A172 (cell line): Measurements from ENCODE around the gene SNX1. TPM values are rescaled to one million over a fixed set of nuclear protein-coding genes. Genes with fewer than 3 reads are reported as not detected.
"Not testable (repeated sequence)": the region's sequence is repeated elsewhere in the genome, so short reads cannot be mapped to it uniquely, and the experiment has no call there.

ENCODE experiments used
- DNase-seq: peaks from one replicate; pipeline ENCODE4 v3.0.0-alpha.2; 2015; ENCODE audit warnings: low spot score
- total RNA-seq: library from RNA; depleted of rRNA; stranded (reverse); fragments of >200 nt; shearing (Covaris generic); gene quantifications from 2 replicates; pipeline ENCODE4 v1.2.3, GENCODE V29; 2014; rRNA removed

Gene SNX1, protein sequence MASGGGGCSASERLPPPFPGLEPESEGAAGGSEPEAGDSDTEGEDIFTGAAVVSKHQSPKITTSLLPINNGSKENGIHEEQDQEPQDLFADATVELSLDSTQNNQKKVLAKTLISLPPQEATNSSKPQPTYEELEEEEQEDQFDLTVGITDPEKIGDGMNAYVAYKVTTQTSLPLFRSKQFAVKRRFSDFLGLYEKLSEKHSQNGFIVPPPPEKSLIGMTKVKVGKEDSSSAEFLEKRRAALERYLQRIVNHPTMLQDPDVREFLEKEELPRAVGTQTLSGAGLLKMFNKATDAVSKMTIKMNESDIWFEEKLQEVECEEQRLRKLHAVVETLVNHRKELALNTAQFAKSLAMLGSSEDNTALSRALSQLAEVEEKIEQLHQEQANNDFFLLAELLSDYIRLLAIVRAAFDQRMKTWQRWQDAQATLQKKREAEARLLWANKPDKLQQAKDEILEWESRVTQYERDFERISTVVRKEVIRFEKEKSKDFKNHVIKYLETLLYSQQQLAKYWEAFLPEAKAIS
- total RNA-seq = 30.7 TPM in 2 replicates

DNA sequence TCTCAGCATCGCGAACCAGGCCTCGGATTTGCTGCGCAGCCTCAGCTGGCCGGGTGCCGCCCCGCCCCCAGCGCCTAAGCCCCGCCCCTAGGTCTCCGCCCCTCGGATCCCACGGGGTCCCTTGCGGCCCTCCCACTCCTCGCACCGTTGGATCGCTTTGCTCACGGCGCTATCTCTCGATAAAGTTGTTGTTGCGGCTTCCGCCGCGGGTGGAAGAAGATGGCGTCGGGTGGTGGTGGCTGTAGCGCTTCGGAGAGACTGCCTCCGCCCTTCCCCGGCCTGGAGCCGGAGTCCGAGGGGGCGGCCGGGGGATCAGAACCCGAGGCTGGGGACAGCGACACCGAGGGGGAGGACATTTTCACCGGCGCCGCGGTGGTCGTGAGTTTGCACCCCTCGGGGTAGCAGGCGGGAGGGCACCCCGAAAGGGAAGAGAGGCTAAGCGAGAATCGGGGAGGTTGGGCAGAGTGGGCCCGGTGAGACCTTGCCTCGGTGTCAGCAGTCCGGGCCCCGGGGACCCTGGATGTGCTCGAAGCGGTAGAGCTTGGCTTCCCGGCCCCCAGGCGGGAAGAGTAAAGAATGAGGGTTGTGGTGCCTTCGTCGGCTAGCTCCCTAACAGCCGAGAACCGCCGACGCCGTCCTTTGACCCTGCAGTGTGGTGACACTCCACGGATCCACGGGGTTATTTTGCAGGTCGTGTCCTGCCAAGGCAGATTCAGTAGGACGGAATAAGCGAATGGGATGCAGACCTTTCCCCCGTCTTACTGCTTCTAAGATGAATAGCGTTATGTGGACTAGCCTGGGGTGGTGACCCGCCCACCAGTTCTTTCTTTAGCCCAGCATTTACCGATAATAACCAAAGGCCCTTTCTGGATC, at the start of gene SNX1:
Gene SNX1 (plus strand): TSS at position 188 of the 873 bp plus-strand sequence. CDS start 32 bp downstream, at position 220.
- peak; percentile 85 for DNase-seq

DNA sequence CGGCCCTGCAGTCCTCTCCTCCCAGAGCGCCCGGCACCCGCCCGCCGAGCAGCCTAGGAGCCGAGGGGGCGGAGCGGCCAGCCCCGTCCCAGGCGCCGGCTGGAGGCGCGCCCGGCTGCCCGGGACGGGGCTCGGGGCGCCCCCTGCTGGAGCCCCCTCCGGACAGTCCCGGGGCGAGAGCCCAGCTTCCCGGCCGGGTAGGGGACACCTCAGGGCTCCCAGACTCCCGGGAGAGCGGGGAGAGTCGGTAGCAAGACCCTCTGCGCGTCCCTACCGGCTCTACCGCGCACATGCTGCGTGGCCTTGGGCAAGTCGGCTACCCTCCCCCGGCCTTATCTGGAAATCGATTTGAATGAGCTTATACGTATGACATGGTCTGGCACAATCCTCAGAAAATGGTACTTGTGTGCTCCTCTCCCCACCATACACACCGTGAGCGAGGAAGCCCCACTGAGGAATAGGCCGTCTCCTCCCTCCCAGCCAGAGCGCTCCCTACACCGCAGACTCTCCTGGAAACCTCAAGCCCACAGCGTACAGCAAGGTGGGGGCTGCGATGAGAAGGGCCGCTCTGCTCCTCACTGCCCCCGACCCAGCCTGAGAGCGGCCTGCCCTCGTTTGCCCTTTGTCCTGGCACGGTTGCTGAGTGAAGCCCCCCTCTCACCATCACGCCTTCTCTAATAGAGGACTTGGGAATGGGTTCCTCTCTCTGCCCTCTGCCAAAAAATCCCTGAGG, 49.2 kb upstream of the SNX1 start, which contains the start of gene DAPK2:
Gene DAPK2 (minus strand): TSS at position 65 of the 733 bp plus-strand sequence. CDS start 6,224 bp downstream, outside the sequence.
- DNase-seq = peak; percentile 39

DNA sequence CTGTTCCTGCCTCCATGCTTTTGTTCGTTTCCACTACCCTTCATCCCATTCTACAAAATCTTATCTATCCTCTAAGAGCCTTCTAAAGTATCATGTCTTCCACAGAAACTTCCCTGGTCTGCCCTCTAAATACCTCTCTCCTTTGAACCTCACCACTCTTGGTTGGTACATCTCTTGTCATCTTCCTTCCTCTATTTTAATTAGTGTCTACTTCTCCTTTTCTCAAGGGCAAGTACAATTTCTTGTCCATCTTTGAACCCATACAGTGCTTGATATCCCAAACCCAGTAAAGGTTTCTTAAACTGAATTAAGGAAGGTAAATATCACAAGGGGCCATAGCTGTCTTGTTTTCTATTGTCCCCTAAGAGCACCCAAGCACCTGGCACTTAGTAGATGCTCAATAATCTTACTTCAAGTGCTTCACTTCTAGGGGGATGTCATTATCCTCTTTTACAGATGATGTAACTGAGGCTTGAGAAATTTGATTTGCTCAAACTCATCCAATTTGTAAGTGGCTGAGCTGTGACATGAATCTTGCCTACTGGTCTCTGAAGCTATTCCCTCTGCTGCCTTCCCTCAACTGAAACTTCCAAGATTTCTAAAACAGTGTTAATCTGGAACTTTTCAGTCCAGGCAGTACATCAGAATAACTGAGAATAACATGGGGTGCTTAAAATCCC, 46.9 kb upstream of the SNX1 start:
- DNase-seq = no peak

DNA sequence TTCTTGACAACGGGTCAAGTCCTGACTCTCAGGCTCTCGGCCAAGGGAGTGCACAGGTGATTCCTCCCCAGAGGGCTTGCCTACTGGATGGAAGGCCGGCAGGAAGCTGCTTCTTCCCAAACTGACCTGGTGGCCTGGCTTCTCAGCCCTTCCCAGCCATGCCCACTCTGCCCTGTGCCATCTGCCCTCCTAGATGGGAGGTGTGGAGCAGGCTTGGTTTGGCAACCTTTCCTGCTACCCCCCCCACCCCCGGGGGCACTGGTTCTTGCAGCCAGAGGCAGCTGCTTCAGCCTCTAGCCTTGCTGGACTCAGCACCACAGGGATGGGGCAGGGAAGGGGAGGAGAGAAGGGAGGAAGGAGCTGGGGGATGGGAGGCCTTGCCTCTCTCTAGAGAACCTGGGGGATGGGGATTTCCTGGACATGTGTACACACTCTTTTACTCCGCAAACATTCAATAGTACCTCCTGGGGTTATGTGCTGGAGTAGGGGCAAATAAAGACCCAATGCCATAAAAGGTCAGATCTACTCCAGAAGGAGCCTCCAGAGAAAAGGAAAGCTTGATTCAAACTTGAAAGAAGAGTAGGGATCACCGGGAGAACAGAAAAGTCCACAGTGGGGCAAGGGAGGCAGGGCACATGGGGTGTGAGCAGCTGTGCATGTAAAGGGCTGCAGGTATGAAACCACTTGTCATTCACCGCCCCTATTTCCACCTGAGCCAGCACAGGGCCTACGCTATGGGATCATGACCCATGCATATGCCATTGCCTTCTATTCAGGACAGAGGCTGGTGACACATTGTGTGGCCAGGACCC, 45.3 kb upstream of the SNX1 start:
- DNase-seq = no peak

DNA sequence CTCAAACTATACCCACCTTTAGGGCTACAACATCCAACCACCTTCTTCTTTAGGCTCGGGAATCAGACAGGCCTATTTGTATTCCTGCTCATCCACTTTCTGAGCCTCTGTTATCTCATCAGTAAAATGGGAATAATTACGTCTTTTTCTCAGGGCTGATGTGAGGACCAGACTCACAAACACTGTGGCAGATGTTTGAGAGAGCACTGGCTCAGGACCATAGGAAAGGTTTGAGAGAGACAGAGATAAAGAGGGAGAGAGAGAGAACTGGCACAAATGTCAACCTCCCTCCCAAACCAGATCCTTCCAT, 44.7 kb upstream of the SNX1 start:
- no peak for DNase-seq

DNA sequence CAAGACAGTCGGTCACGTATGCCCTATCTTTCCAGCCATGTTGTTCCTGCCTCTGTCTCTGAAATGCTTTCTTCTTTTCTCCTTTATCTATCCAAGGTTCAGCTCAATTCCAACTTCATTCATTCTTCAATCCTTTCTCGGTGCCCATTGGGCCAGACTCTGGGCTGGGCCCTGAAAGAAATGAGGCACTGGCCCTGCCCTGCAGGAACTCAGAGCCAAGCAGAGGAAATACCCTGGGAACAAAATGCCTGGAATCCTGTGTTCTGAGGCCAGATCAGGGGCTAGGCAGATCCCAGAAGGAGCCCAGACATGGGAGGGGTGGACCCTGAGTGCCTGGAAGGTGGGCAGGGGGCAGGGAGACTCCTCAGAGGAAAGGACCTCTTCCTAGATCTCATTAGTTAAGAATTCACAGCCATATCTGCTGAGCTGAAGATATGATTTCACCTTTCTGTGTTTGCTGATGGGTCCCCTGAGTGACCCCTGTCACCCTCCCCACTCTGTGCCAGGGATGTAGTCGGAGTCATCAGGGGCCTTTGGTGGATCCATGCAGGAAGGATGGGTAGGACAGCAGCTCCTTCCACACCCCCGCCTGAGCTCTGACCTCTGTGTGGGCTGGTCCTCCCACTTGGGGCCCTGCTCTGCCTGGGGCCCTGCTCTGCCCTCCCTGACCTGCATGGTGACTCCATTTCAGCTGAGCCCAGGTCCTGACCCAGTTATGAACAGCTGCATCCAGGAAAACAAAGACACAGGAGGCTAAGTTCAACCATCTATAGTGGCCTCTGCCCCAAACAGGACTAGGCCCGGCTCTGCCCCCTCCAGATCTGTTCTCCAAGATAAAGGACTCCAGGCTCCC, 44.1 kb upstream of the SNX1 start:
- DNase-seq = no peak

DNA sequence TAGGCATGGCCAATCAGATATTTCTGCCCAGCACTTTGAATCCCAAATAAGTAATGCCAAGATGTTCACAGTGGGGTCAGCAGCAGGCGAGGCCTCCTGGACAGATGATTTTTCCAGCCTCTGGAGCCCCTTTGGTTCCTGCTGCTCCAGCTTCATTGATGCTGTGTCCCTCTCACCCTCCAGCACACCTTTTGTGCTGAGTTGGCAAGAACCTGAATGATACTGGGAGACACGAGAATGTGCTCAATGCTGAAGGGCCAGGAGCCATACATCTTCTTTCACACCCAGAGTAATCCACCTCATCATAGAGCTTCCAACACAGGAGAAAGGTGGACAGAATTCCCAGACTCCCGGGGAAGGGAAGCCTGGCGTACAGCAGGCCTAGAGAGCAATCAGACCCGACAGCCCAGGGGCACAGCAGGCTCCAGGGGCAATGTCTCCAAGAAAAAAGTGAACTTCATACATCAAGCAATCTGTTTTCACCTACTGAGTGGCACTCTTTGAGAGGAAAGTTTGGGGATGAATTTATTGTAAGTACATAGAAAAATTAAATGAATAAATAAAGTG, 42.8 kb upstream of the SNX1 start:
- DNase-seq = no peak

DNA sequence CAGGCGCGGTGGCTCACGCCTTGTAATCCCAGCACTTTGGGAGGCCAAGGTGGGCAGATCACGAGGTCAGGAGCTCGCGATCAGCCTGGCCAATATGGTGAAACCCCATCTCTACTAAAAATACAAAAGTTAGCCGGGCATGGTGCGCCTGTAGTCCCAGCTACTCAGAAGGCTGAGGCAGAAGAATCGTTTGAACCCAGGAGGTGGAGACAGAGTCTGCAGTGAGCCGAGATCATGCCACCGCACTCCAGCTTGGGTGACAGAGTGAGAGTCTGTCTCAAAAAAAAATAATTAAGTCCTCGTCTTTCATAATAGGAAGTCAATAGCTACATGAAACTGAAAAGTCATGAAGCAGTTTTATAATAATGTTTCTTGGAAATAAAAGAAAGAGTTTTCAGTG, 42.1 kb upstream of the SNX1 start:
- not testable (repeated sequence) for DNase-seq

DNA sequence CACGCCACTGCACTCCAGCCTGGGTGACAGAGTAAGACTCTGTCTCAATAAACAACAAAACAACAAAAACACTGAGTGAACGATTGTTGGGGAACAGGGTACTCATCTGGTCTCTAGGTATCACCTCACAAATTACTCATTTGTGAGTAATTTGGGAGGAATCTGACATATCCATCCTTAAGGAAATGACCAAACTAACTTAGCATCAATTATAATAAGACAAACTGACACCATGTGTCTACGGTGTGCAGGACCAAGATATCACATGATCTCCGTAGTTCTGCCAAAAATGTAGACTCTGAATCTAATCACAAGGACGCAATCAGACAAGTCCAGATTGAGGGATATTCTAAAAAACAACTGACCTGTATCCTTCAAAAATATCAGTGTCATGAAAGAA, 37.5 kb upstream of the SNX1 start:
- DNase-seq = peak; percentile 52

DNA sequence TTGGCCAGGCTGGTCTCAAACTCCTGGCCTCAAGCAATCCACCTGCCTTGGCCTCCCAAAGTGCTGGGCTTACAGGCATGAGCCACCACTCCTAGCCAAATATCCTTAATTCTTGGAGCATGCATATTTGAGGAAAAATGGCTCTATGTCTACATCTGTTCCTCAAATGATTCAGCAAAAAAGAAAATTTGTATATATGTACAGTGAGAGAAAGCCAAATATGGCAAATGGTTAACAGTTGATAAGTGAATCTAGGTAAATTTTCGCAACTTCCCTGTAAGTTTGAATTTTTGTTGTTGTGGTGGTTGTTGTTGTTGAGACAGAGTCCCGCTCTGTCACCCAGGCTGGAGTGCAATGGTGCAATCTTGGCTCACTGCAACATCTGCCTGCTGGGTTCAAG, 36.7 kb upstream of the SNX1 start:
- DNase-seq = not testable (repeated sequence)

DNA sequence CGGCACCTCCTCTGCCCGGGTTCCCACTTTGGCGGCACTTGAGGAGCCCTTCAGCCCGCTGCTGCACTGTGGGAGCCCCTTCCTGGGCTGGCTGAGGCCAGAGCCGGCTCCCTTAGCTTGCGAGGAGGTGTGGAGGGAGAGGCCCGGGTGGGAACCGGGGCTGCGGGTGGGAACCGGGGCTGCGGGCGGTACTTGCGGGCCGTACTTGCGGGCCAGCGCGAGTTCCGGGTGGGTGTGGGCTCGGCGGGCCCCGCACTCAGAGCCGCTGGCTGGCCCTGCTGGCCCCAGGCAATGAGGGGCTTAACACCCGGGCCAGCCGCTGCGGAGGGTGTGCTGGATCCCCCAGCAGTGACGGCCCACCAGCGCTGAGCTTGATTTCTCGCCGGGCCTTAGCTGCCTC, 35.1 kb upstream of the SNX1 start:
- DNase-seq = no peak

DNA sequence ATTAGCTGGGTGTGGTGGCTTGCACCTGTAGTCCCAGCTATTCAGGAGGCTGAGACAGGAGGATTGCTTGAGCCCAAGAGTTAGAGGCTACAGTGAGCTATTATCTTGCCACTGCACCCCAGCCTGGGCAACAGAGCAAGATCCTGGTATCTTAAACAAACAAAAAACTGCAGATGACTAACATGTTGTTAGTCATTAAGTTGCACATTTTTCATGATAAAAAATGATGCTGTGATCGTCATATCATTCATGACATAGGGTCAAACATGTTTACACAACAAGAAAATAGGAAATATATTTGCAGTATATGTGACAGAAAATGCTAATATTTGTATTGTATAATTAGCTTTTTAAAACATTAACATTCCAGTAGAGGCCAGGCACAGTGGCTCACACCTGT, 29.3 kb upstream of the SNX1 start:
- DNase-seq = no peak

DNA sequence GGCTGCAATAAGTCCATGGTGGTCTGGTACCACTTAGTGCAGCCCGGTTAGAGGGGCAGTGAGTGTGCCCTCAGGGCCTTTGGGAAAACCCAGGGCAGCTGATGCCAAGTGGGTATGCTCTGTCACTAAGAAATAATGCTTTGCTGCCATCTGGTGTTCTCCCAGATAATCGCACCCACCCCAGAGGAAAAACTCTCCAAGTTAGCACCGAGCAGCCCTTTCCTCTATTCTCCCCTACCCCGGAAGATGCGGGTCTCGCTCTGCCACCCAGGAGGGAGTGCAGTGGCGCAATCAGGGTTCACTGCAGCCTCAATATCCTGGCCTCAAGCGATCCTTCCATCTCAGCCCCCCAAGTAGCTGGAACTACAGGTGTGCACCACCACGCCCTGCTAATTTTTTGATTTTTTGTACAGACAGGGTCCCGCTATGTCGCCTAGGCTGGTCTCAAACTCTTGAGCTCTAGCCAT, 28.2 kb upstream of the SNX1 start:
- peak; percentile 52 for DNase-seq

DNA sequence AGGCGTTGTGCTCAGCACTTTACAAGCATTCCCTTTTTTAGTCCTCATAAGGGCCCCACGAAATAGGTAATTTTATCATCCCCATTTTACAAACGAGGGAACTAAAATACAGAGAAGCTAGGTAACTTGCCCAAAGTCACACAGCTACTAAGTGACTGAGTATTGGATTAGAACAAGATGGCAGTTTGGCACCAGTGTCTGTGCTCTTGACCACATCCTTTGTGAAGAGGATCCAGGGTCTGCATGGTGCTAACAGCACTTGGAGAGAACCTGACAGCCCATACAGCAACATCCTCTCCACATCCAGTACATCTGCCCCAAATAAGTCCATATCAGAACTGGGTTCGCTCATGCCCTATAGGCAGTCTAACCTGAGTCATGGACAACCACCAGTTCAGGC, 27.6 kb upstream of the SNX1 start:
- no peak for DNase-seq

DNA sequence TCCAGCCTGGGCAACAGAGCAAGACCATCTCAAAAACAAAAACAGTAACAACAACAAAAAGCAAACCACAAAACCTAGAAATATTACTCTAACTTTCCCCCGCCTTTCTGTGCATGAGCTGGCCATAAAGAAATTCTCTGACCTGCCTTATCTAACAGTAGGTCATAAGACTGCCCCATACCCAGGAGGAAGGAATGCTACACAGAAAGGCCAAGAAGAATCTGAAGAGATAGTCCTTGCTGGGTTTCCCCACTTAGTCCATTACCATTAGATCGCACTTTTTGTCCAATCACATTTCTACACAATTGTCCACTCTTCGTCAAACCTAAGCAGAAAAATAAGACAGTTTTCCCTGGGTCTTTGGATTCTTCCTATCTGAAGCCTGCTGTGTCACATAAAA, 25.7 kb upstream of the SNX1 start:
- DNase-seq = no peak

DNA sequence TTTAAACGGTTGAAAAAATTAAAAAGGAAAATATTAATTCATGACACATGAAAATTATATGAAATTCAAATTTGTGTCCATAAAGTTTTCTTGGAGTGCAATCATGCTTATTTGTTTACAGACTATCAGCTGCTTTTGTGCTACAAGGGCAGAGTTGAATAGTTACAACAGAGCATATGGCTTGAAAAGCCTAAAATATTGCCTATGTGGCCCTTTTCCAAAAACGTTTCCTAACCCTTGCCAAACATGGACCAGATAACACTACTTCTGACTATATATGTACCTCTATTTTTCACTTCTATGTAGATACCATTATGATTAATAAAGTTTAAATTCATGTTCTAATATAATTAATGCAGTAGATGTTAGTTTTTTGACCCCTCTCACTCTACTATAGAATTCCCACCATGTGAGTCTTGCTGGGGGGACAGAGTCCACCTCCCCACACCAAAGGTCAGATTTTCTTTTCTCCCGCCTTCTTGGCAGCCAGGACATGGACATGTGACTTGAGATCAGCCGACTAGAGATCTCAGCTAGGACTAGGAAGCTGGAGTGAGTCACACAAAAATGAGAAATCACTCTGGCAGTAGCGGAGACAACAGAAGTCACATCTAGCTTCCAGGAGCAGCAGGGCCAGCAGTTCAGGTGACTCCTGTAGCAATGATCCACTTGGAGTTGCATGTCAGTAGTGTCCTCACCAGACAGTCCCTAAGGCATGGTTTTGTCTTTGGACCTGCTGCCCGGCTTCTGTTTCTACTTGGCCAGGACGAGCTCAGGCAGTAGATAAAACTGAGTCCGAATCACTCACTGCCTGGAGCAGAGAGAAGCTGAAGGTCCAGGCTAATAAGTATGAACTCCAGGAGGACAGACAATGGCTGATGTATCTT, 24.6 kb upstream of the SNX1 start:
- DNase-seq = peak; percentile 91

DNA sequence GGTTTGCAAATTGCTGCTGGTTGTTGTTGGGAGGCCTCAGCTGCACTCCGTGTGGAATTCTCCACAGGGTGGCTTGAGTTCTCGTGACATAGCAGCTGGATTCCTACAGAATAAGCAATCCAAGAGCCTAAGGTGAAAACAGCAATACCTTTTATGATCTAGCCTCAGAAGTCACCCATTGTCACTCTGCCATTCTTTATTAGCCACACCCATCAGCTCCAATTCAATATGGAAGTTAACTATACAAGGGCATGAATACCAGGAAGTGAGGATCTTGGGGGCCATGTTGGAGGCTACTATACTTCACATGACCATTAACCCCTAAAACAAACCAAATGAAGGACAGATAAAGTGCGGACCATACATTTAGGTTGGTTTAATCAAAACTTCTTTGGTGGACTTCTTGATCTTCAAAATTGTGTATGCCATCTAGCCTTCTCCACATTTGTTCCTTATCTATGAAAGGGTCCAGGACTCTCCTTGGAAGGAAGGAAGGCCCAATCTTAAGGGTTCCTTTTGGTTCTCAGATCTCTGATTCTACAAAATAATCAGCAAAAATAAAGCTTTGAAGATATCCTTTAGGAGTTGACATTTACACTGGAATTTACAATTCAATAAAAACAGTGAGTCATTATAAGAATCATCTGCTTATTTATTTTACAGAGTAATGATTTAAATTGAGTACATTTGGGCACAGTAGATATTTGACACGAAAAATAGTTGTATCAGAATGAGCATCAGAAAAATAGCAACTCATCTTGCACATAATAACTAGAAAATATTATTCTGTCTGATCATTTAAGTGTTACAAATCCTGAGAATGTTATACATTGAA, 23.6 kb upstream of the SNX1 start:
- no peak for DNase-seq
